HFFc6 (cell line): ENCODE results near the gene ZNF784. TPM values are rescaled to one million over a fixed set of nuclear protein-coding genes. Genes with fewer than 3 reads are reported as not detected.

ENCODE experiments used
- DNase-seq: peaks from one replicate; pipeline ENCODE4 v3.0.0-alpha.2; 2018
- H3K27ac Mint-ChIP-seq: 2 replicates; pipeline ENCODE4 v1.8.0; 2020; ENCODE audit warnings: mild to moderate bottlenecking, mixed read lengths
- H3K27me3 Mint-ChIP-seq: 2 replicates; pipeline ENCODE4 v1.8.0; 2021; ENCODE audit warnings: mild to moderate bottlenecking, moderate library complexity, mixed read lengths; ENCODE audit not compliant: insufficient read depth
- H3K36me3 Mint-ChIP-seq: 2 replicates; pipeline ENCODE4 v1.8.0; 2021; ENCODE audit warnings: low read depth, mixed read lengths
- H3K4me1 Mint-ChIP-seq: 2 replicates; pipeline ENCODE4 v1.8.0; 2020; ENCODE audit warnings: low read depth, mixed read lengths
- H3K4me3 Mint-ChIP-seq: 2 replicates; pipeline ENCODE4 v1.8.0; 2020; ENCODE audit warnings: mild to moderate bottlenecking, moderate library complexity, mixed read lengths
- H3K9me3 Mint-ChIP-seq: 2 replicates; pipeline ENCODE4 v1.8.0; 2020; ENCODE audit warnings: mild to moderate bottlenecking, mixed read lengths
- total RNA-seq, 6 experiments: library from RNA; stranded (reverse); fragmentation: NEBNext Ultra II Directional; extraction: Animal tissue kit (Norgen Biotek cat#: 25700); gene quantifications; 2 replicates in 1 of 6; 3 replicates in 5 of 6; pipeline ENCODE4 v1.2.3, GENCODE V29; 2021
- TF ChIP-seq, protein P1 (sequence below): fragments of 200-600 bp; sonication (generic); IDR thresholded peaks from 2 replicates; pipeline ENCODE4 v1.5.0; 2021; ENCODE audit warnings: antibody characterized with exemption, mild to moderate bottlenecking

ZNF784 gene
- total RNA-seq, 6 experiments from 2014 or later = 4.6 to 5.3 (median 4.8) TPM

- H3K36me3 Mint-ChIP-seq = peaks cover 18% of the 10 kb centered on the region
- no peak for DNase-seq
- H3K4me3 Mint-ChIP-seq = peak overlapping the region; percentile 95
- H3K9me3 Mint-ChIP-seq = no peaks in the 10 kb centered on the region
- H3K27ac Mint-ChIP-seq = no peak overlapping the region
- H3K27me3 Mint-ChIP-seq = peaks cover 4% of the 10 kb centered on the region
- H3K4me1 Mint-ChIP-seq = peaks cover 27% of the 10 kb centered on the region
- TF ChIP-seq, protein P1, sequence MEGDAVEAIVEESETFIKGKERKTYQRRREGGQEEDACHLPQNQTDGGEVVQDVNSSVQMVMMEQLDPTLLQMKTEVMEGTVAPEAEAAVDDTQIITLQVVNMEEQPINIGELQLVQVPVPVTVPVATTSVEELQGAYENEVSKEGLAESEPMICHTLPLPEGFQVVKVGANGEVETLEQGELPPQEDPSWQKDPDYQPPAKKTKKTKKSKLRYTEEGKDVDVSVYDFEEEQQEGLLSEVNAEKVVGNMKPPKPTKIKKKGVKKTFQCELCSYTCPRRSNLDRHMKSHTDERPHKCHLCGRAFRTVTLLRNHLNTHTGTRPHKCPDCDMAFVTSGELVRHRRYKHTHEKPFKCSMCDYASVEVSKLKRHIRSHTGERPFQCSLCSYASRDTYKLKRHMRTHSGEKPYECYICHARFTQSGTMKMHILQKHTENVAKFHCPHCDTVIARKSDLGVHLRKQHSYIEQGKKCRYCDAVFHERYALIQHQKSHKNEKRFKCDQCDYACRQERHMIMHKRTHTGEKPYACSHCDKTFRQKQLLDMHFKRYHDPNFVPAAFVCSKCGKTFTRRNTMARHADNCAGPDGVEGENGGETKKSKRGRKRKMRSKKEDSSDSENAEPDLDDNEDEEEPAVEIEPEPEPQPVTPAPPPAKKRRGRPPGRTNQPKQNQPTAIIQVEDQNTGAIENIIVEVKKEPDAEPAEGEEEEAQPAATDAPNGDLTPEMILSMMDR = no peak
Observed at GRCh38 chr19:55581145-55581822, 43.1 kb downstream of the ZNF784 start.

- peak within 1 kb of the TSS; percentile 85 for H3K27ac Mint-ChIP-seq
- no peaks in the 10 kb centered on the region for H3K9me3 Mint-ChIP-seq
- H3K4me1 Mint-ChIP-seq = peaks cover 21% of the 10 kb centered on the region
- H3K4me3 Mint-ChIP-seq = peak within 1 kb of the TSS; percentile 95
- TF ChIP-seq, protein P1 = no peak
- peak; percentile 77 for DNase-seq
- peaks cover 22% of the 10 kb centered on the region for H3K36me3 Mint-ChIP-seq
- H3K27me3 Mint-ChIP-seq = peaks cover 4% of the 10 kb centered on the region
Observed at GRCh38 chr19:55580628-55581144, 43.7 kb downstream of the ZNF784 start, which contains the start of gene ZNF579. ZNF579 (minus strand) TSS chr19:55580848; CDS start chr19:55579639, 1,209 bp downstream.

GRCh38 chr19:55579766-55580621 is 44.4 kb downstream of the ZNF784 start:
- Mint-ChIP-seq H3K36me3 (peaks cover 22% of the 10 kb centered on the region), H3K4me1 (peaks cover 14% of the 10 kb centered on the region), H3K9me3 (no peaks in the 10 kb centered on the region), H3K27ac (peak overlapping the region; percentile 85), H3K27me3 (peaks cover 6% of the 10 kb centered on the region), H3K4me3 (peak overlapping the region; percentile 95)
- DNase-seq = no peak
- TF ChIP-seq, protein P1 = no peak

- Mint-ChIP-seq H3K36me3 (peaks cover 22% of the 10 kb centered on the region), H3K9me3 (no peaks in the 10 kb centered on the region), H3K4me3 (peak overlapping the region; percentile 95), H3K4me1 (peaks cover 14% of the 10 kb centered on the region), H3K27me3 (peaks cover 4% of the 10 kb centered on the region), H3K27ac (peak overlapping the region; percentile 85)
- DNase-seq = no peak
- TF ChIP-seq, protein P1 = no peak
Observed at GRCh38 chr19:55578761-55579747, 45.3 kb downstream of the ZNF784 start.
